K562 (cell line): Measurements from ENCODE around the gene TMEM184A. TPM values are rescaled to one million over a fixed set of nuclear protein-coding genes. Genes with fewer than 3 reads are reported as not detected.

ENCODE experiments used
- ATAC-seq: fragments of 200-7000 bp; cut with Tn5 transposase; 3 replicates; pipeline ENCODE4 v1.9.1; 2020; ENCODE audit warnings: moderate library complexity
- BruUV-seq: library from RNA; stranded (reverse); fragments of 400-500 nt; replicated peaks from 2 replicates; lab custom pipeline; 2021; lab: Mats Ljungman, UMichigan
- CTCF ChIA-PET: fragments of 300-600 bp; formaldehyde crosslinking; extraction: SDS; loops from one replicate; lab custom pipeline; 2021; ENCODE audit warnings: low intra/inter-chr PET ratio; lab: Yijun Ruan, JAX
- POLR2A ChIA-PET: fragments of 300-600, 350-650 bp; sonication (Branson Sonifier 250); formaldehyde crosslinking; extraction: SDS; loops from one replicate; lab custom pipeline; 2021; ENCODE audit warnings: antibody characterized with exemption, inconsistent platforms; lab: Yijun Ruan, JAX
- DNase-seq, 4 experiments: peaks; one replicate each; pipeline versions ENCODE4 v3.0.0 to v3.0.0-alpha.2; 2011 to 2018; ENCODE audit warnings: low spot score in 3 of 4, mixed read lengths in 3 of 4; ENCODE audit errors: extremely low read depth in 1 of 4
- FAIRE-seq: peaks from 2 replicates; lab custom pipeline; 2011; peaks lifted over from hg19 to GRCh38; lab: Jason Lieb, UNC
- H2AFZ ChIP-seq: 2 replicates; pipeline ENCODE4 v1.6.0; 2011; ENCODE audit warnings: low read depth, low read length, control low read depth, inconsistent platforms
- H3K27ac ChIP-seq: fragments of 200-600 bp; 3 replicates; pipeline ENCODE4 v1.8.0; 2011; ENCODE audit warnings: low read depth, mild to moderate bottlenecking, control low read depth, inconsistent platforms, low read length, moderate library complexity, mixed read lengths; ENCODE audit errors: extremely low read depth
- H3K27me3 ChIP-seq, 2 experiments: fragments of 300-600 bp in 1 of 2; 2 replicates in 1 of 2; 3 replicates in 1 of 2; pipeline versions ENCODE4 v1.6.0 to v1.8.0; 2011; ENCODE audit warnings: inconsistent platforms in 2 of 2, low read length in 2 of 2, mild to moderate bottlenecking in 1 of 2, mixed read lengths in 1 of 2, moderate library complexity in 1 of 2; ENCODE audit not compliant: control insufficient read depth in 2 of 2, insufficient read depth in 2 of 2
- H3K36me3 ChIP-seq: fragments of 300-600 bp; 3 replicates; pipeline ENCODE4 v1.8.0; 2011; ENCODE audit warnings: mild to moderate bottlenecking, low read length, inconsistent platforms; ENCODE audit not compliant: control insufficient read depth, insufficient read depth
- H3K4me1 ChIP-seq, 2 experiments: fragments of 200-600 bp in 1 of 2; replicated peaks in 1 of 2; 2 replicates in 1 of 2; 3 replicates in 1 of 2; pipeline versions ENCODE4 v1.5.1 to v1.8.0; 2011; ENCODE audit warnings: inconsistent platforms in 2 of 2, low read length in 2 of 2, mild to moderate bottlenecking in 1 of 2, mixed read lengths in 1 of 2, moderate library complexity in 1 of 2; ENCODE audit not compliant: control insufficient read depth in 2 of 2, insufficient read depth in 2 of 2
- H3K4me2 ChIP-seq: 2 replicates; pipeline ENCODE4 v1.6.1; 2011; ENCODE audit warnings: low read length, control low read depth, inconsistent platforms, mixed read lengths; ENCODE audit not compliant: insufficient read depth
- H3K4me3 ChIP-seq: fragments of 200-600 bp; sonication (generic), shearing (Covaris generic); 2 replicates; pipeline ENCODE4 v1.5.1; 2016; ENCODE audit warnings: control low read depth, inconsistent platforms
- H3K79me2 ChIP-seq: fragments of 200-600 bp; 3 replicates; pipeline ENCODE4 v1.8.0; 2011; ENCODE audit warnings: low read length, inconsistent platforms; ENCODE audit not compliant: control insufficient read depth, insufficient read depth
- H3K9ac ChIP-seq, 2 experiments: 2 replicates each; pipeline versions ENCODE4 v1.6.0 to v1.6.1; 2011; ENCODE audit warnings: low read depth in 2 of 2, low read length in 2 of 2, control low read depth in 1 of 2, inconsistent platforms in 1 of 2, mild to moderate bottlenecking in 1 of 2, mixed read lengths in 1 of 2; ENCODE audit not compliant: insufficient read depth in 1 of 2
- H3K9me1 ChIP-seq: one replicate; pipeline ENCODE4 v1.6.0; 2011; ENCODE audit warnings: inconsistent platforms, mild to moderate bottlenecking, low read length, moderate library complexity; ENCODE audit not compliant: control insufficient read depth, insufficient read depth
- H3K9me3 ChIP-seq: replicated peaks from 2 replicates; pipeline ENCODE4 v1.5.1; 2011; ENCODE audit warnings: low read depth, low read length, inconsistent platforms; ENCODE audit not compliant: control insufficient read depth, insufficient read depth
- H4K20me1 ChIP-seq: replicated peaks from 2 replicates; pipeline ENCODE4 v1.6.1; 2011; ENCODE audit warnings: low read length, inconsistent platforms, mixed read lengths; ENCODE audit not compliant: control insufficient read depth, insufficient read depth
- KDM4B ChIP-seq, 2 experiments: fragments of 450-650 bp in 1 of 2; sonication (generic) in 1 of 2; IDR thresholded peaks; 2 replicates each; pipeline ENCODE4 v1.6.1; 2016 to 2017; ENCODE audit warnings: borderline replicate concordance in 2 of 2, antibody characterized with exemption in 1 of 2, low read depth in 1 of 2, mild to moderate bottlenecking in 1 of 2
- NR2C1 ChIP-seq, 2 experiments: fragments of 450-650 bp; IDR thresholded peaks; 2 replicates each; pipeline ENCODE4 v1.6.1; 2017; ENCODE audit warnings: mild to moderate bottlenecking in 2 of 2, antibody characterized with exemption in 1 of 2, inconsistent platforms in 1 of 2, missing compliant biosample characterization in 1 of 2, missing genetic modification characterization in 1 of 2
- POLR2G ChIP-seq: fragments of 200-400 bp; formaldehyde crosslinking; IDR thresholded peaks from 2 replicates; pipeline ENCODE4 v1.6.1; 2017; ENCODE audit warnings: low read depth, mild to moderate bottlenecking, antibody characterized with exemption, low read length, moderate library complexity
- POLR3G ChIP-seq: IDR thresholded peaks from 2 replicates; pipeline ENCODE4 v1.6.1; 2011; ENCODE audit not compliant: insufficient read length, insufficient replicate concordance; ENCODE audit errors: extremely low read depth
- RNF219 ChIP-seq: fragments of 250-450 bp; sonication (Bioruptor Pico); IDR thresholded peaks from 2 replicates; pipeline ENCODE4 v1.5.0; 2022; ENCODE audit warnings: mild to moderate bottlenecking
- SUPT5H ChIP-seq: fragments of 450-650 bp; IDR thresholded peaks from 2 replicates; pipeline ENCODE4 v1.6.1; 2016
- THAP7 ChIP-seq: fragments of 250-450 bp; sonication (Bioruptor Pico); IDR thresholded peaks from 2 replicates; pipeline ENCODE4 v1.5.0; 2021
- ZNF324 ChIP-seq: fragments of 250-450 bp; sonication (Bioruptor Pico); IDR thresholded peaks from 2 replicates; pipeline ENCODE4 v1.4.0; 2020; ENCODE audit warnings: mild to moderate bottlenecking
- ZNF511 ChIP-seq: sonication (generic); formaldehyde crosslinking; IDR thresholded peaks from 2 replicates; pipeline ENCODE4 v1.8.0; 2022; ENCODE audit warnings: mild to moderate bottlenecking, missing genetic modification reagents
- WGBS: fragments of 100-300 bp; shearing (Covaris generic); methylation state at CpG from one replicate; pipeline ENCODE4 v1.1.6; 2016; ENCODE audit warnings: low coverage, mixed read lengths; ENCODE audit not compliant: insufficient coverage; ENCODE audit errors: missing lambda C conversion rate; 5-methylcytosine and 5-hydroxymethylcytosine counted together
- in situ Hi-C: fragments of 300-500 bp; cut with MboI; formaldehyde crosslinking; loops from 4 replicates; pipeline ENCODE4 v1.15.0; 2018; ENCODE audit warnings: inconsistent platforms, mixed read lengths
- intact Hi-C: fragments of 100-400 bp; cut with micrococcal nuclease; formaldehyde crosslinking; loops from 2 replicates; pipeline ENCODE4 v1.14.2; 2022
- polyA plus RNA-seq, 8 experiments: library from polyadenylated mRNA; depleted of rRNA in 4 of 8; stranded (reverse) in 5 of 8; unstranded in 3 of 8; fragments of >200 nt; fragmentation: Nextera tagmentation in 2 of 8; fragmentation: Illumina TruSeq in 1 of 8; extraction: Ambion mirVana in 2 of 8; extraction: Trizol in 1 of 8; gene quantifications; 2 replicates each; pipeline versions ENCODE4 v1.2.1 to v1.2.3, GENCODE V29; 2011 to 2014; ENCODE audit warnings: inconsistent platforms in 1 of 8, missing spikeins in 1 of 8
- total RNA-seq, 7 experiments: library from RNA; depleted of rRNA in 6 of 7; stranded (reverse); fragments of >200 nt in 6 of 7; fragmentation: Illumina TruSeq in 2 of 7; extraction: Trizol in 2 of 7; gene quantifications; 2 replicates each; pipeline versions ENCODE4 v1.2.1 to v1.2.3, GENCODE V29; 2011 to 2021; ENCODE audit warnings: low replicate concordance in 1 of 7

TMEM184A gene
- total and polyA plus RNA-seq, 9 of the 15 experiments (the other 6 are each of a cell fraction or from before 2014, with no cell fraction given), result 0.10 to 0.18 (median 0.11) TPM; not detected in 6

- Histone ChIP-seq H3K9me1 (no peaks in the 10 kb centered on the region), H3K9me3 (no peaks in the 10 kb centered on the region), H3K9ac (no peak overlapping the region; a peak in 1 of 4 replicates), H3K36me3 (peaks cover 82% of the 10 kb centered on the region; the same call in 2 of the 3 replicates), H3K4me3 (no peak overlapping the region), H3K4me1 (peaks cover 0 to 4% of the 10 kb centered on the region in 2 experiments; a peak in 1 of 5 replicates), H4K20me1 (no peaks in the 10 kb centered on the region), H3K27me3 (no peaks in the 10 kb centered on the region), H3K4me2 (no peak overlapping the region), H2AFZ (no peak overlapping the region), H3K79me2 (no peaks in the 10 kb centered on the region), H3K27ac (no peak overlapping the region)
- TF ChIP-seq SUPT5H, result no peak
- no peak for TF ChIP-seq NR2C1 (IDR thresholded peaks at IDR 0.05)
- TF ChIP-seq NR2C1 (tag; IDR thresholded peaks at IDR 0.05), result no peak
- no peak for TF ChIP-seq RNF219
- TF ChIP-seq KDM4B (IDR thresholded peaks at IDR 0.05; ENCODE audit: borderline replicate concordance in 2 of 2, low read depth in 1 of 2), result no peak
- no peak for TF ChIP-seq ZNF324
- no peak for TF ChIP-seq ZNF511
- TF ChIP-seq POLR2G, result peak; percentile 52; the same call in 1 of the 2 replicates
- no peak for TF ChIP-seq THAP7 (CRISPR knock-in tag)
- TF ChIP-seq POLR3G, result no peak
- in situ Hi-C loops (no loop called here), intact Hi-C loops (no loop called here)
- FAIRE-seq, result no peak
- CTCF ChIA-PET, result no interaction called here
- no TSS peak for BruUV-seq
- 91% methylated on average over 18 of the region's 25 CpGs for WGBS
- no peak for DNase-seq
- POLR2A ChIA-PET, result interaction anchor here (1.2 kb wide), 1 partner anchor 21 kb away, joined by 7 read pairs; no protein-coding TSS in a partner anchor
- ATAC-seq, result no peak; the same call in none of the 3 replicates
Measured at GRCh38 chr7:1494447-1494846, 61.6 kb downstream of the TMEM184A start.
